Colonic mucosa (tissue), 4 donors: ENCODE measurements around the gene HEXD. TPM values are rescaled to one million over a fixed set of nuclear protein-coding genes. Genes with fewer than 3 reads are reported as not detected.

ENCODE experiments used
- DNase-seq: peaks from one replicate; pipeline ENCODE4 v3.0.0-alpha.2; 2020
- H3K27ac ChIP-seq: fragments of 200-600 bp; one replicate; pipeline ENCODE4 v1.8.0; 2021
- H3K27me3 ChIP-seq: fragments of 200-600 bp; one replicate; pipeline ENCODE4 v1.8.0; 2021
- H3K36me3 ChIP-seq: fragments of 200-600 bp; one replicate; pipeline ENCODE4 v1.8.0; 2021
- H3K4me1 ChIP-seq: fragments of 200-600 bp; one replicate; pipeline ENCODE4 v1.8.0; 2021; ENCODE audit warnings: mild to moderate bottlenecking
- H3K4me3 ChIP-seq: fragments of 200-600 bp; one replicate; pipeline ENCODE4 v1.8.0; 2021
- H3K9ac ChIP-seq, 2 donors: one replicate each; pipeline ENCODE4 v1.7.0; 2013; ENCODE audit warnings: control low read depth in 2 of 2, low read depth in 2 of 2, low read length in 2 of 2
- H3K9me3 ChIP-seq: fragments of 200-600 bp; one replicate; pipeline ENCODE4 v1.8.0; 2021
- CTCF ChIP-seq: fragments of 200-600 bp; IDR thresholded peaks from one replicate; pipeline ENCODE4 v1.8.0; 2022; ENCODE audit warnings: antibody characterized with exemption, mild to moderate bottlenecking
- intact Hi-C: fragments of 100-400 bp; cut with DNase I; formaldehyde crosslinking; loops from one replicate; pipeline ENCODE4 v1.14.1; 2022
- total RNA-seq, 2 donors: library from RNA; stranded (reverse); fragmentation: NEBNext Ultra II Directional in 1 of 2; extraction: Animal tissue kit (Norgen Biotek cat#: 25700) in 1 of 2; gene quantifications; one replicate each; pipeline ENCODE4 v1.2.1, GENCODE V29; 2021
- donor health status: healthy.
- donor health status: DM: no; HTN: no; CAD: no.
- donor health status: DM: no; HTN: no; CAD: no.

The HEXD gene
- total RNA-seq, 2 donors from 2014 or later: 26.3 to 31.4 TPM

- intact Hi-C loops: no loop called here
- no peaks in the 10 kb centered on the region for H3K36me3 ChIP-seq
- no peak overlapping the region for H3K27ac ChIP-seq
- H3K4me3 ChIP-seq: no peak overlapping the region
- no peaks in the 10 kb centered on the region for H3K27me3 ChIP-seq
- H3K4me1 ChIP-seq: no peaks in the 10 kb centered on the region
- no peak for DNase-seq
- no peak for TF ChIP-seq CTCF
- no peak overlapping the region for H3K9ac ChIP-seq
- H3K9me3 ChIP-seq: no peaks in the 10 kb centered on the region
Measured at GRCh38 chr17:82437325-82437668, 19.1 kb downstream of the HEXD start.

- Histone ChIP-seq H3K27me3 (no peaks in the 10 kb centered on the region), H3K4me3 (no peak overlapping the region), H3K9ac (no peak overlapping the region), H3K27ac (no peak overlapping the region), H3K9me3 (no peaks in the 10 kb centered on the region), H3K4me1 (no peaks in the 10 kb centered on the region), H3K36me3 (no peaks in the 10 kb centered on the region)
- intact Hi-C loops: no loop called here
- TF ChIP-seq CTCF: no peak
- no peak for DNase-seq
Measured at GRCh38 chr17:82438401-82439193, 20.4 kb downstream of the HEXD start.

- TF ChIP-seq CTCF: no peak
- Histone ChIP-seq H3K9ac (peak overlapping the region in 1 of 2 donors; percentile 8), H3K36me3 (no peaks in the 10 kb centered on the region), H3K4me1 (no peaks in the 10 kb centered on the region), H3K4me3 (no peak overlapping the region), H3K27me3 (no peaks in the 10 kb centered on the region), H3K9me3 (no peaks in the 10 kb centered on the region), H3K27ac (no peak overlapping the region)
- no peak for DNase-seq
- intact Hi-C loops: no loop called here
Measured at GRCh38 chr17:82439194-82439828, 21.2 kb downstream of the HEXD start.

- Histone ChIP-seq H3K36me3 (no peaks in the 10 kb centered on the region), H3K9me3 (no peaks in the 10 kb centered on the region), H3K27me3 (no peaks in the 10 kb centered on the region), H3K4me1 (no peaks in the 10 kb centered on the region), H3K9ac (peak overlapping the region in 1 of 2 donors; percentile 8), H3K27ac (no peak overlapping the region), H3K4me3 (no peak overlapping the region)
- intact Hi-C loops: no loop called here
- DNase-seq: no peak
- TF ChIP-seq CTCF: no peak
Measured at GRCh38 chr17:82439829-82440365, 21.8 kb downstream of the HEXD start.

GRCh38 chr17:82440469-82440981 is 22.4 kb downstream of the HEXD start:
- H3K9me3 ChIP-seq: no peaks in the 10 kb centered on the region
- TF ChIP-seq CTCF: no peak
- no peak overlapping the region for H3K27ac ChIP-seq
- H3K9ac ChIP-seq: peak overlapping the region in 1 of 2 donors; percentile 19
- no peaks in the 10 kb centered on the region for H3K36me3 ChIP-seq
- DNase-seq: peak; percentile 24
- H3K4me3 ChIP-seq: no peak overlapping the region
- intact Hi-C loops: no loop called here
- H3K4me1 ChIP-seq: no peaks in the 10 kb centered on the region
- H3K27me3 ChIP-seq: no peaks in the 10 kb centered on the region
